H1 (cell line): Measurements from ENCODE around the gene GREM2. TPM values are rescaled to one million over a fixed set of nuclear protein-coding genes. Genes with fewer than 3 reads are reported as not detected.

Source experiments
- EGR1 ChIP-seq: IDR thresholded peaks from 2 replicates; pipeline ENCODE4 v1.6.1; 2011; ENCODE audit warnings: low read depth, low read length, borderline replicate concordance
- GABPA ChIP-seq: IDR thresholded peaks from 2 replicates; pipeline ENCODE4 v1.6.1; 2011; ENCODE audit warnings: mild to moderate bottlenecking, low read length, moderate library complexity, borderline replicate concordance; ENCODE audit not compliant: insufficient read depth
- MAFK ChIP-seq: IDR thresholded peaks from 2 replicates; pipeline ENCODE4 v1.6.1; 2012; ENCODE audit warnings: low read depth, mild to moderate bottlenecking, improper control_type of control experiment, low read length
- NANOG ChIP-seq: IDR thresholded peaks from 2 replicates; pipeline ENCODE4 v1.6.1; 2011; ENCODE audit warnings: low read length, low read depth, mild to moderate bottlenecking, inconsistent platforms; ENCODE audit not compliant: insufficient read depth, poor library complexity, severe bottlenecking
- NRF1 ChIP-seq: IDR thresholded peaks from 2 replicates; pipeline ENCODE4 v1.6.1; 2011; ENCODE audit warnings: mild to moderate bottlenecking, low read depth, low read length, improper control_type of control experiment
- POLR2A ChIP-seq, 2 experiments: IDR thresholded peaks; 1 replicate in 1 of 2; 2 replicates in 1 of 2; pipeline ENCODE4 v1.6.1; 2011; ENCODE audit warnings: low read depth in 2 of 2, low read length in 2 of 2, mild to moderate bottlenecking in 2 of 2; ENCODE audit errors: control extremely low read depth in 1 of 2
- SIN3A ChIP-seq, 2 experiments: IDR thresholded peaks in 1 of 2; conservative IDR thresholded peaks in 1 of 2; 2 replicates each; pipeline ENCODE4 v1.6.1; 2011 to 2012; ENCODE audit warnings: low read length in 2 of 2, improper control_type of control experiment in 1 of 2, low read depth in 1 of 2, mild to moderate bottlenecking in 1 of 2
- polyA plus RNA-seq, 7 experiments: library from polyadenylated mRNA; depleted of rRNA in 3 of 7; stranded (reverse) in 5 of 7; unstranded in 2 of 7; fragments of >200 nt in 5 of 7; fragments of 200-250 nt in 2 of 7; gene quantifications; 1 replicate in 5 of 7; 2 replicates in 1 of 7; 4 replicates in 1 of 7; pipeline versions ENCODE4 v1.2.1 to v1.2.3, GENCODE V29; 2011 to 2013; ENCODE audit warnings: missing spikeins in 2 of 7, mixed read lengths in 2 of 7
- total RNA-seq: library from RNA; stranded (reverse); fragmentation: NEBNext Ultra II Directional; extraction: Animal tissue kit (Norgen Biotek cat#: 25700); gene quantifications from 2 replicates; pipeline ENCODE4 v1.2.1, GENCODE V29; 2021

GREM2 gene
- total and polyA plus RNA-seq, 2 of the 8 experiments (the other 6 are each of a cell fraction or from before 2014, with no cell fraction given), result 0.05 TPM; not detected in 1

- no peak for TF ChIP-seq SIN3A (conservative IDR thresholded peaks at IDR 0.05 in 1 of 2, IDR thresholded peaks at IDR 0.05 in 1 of 2; ENCODE audit: low read depth in 1 of 2, low read length in 2 of 2)
- no peak for TF ChIP-seq POLR2A (IDR thresholded peaks at IDR 0.05; ENCODE audit: control extremely low read depth in 1 of 2, low read depth in 2 of 2, low read length in 2 of 2)
- TF ChIP-seq GABPA, result no peak
- no peak for TF ChIP-seq NRF1
- no peak for TF ChIP-seq MAFK
- no peak for TF ChIP-seq NANOG
- no peak for TF ChIP-seq EGR1
- TF ChIP-seq, all 59 proteins: peak for 0
These were observed 9.8 kb downstream of the GREM2 start (continued) for GRCh38 chr1:240602189-240602588.
